Measurements from ENCODE around the gene VWA3B. TPM values are rescaled to one million over a fixed set of nuclear protein-coding genes. Genes with fewer than 3 reads are reported as not detected.

Gene VWA3B
- polyA plus RNA-seq, 3 donors = not detected

GRCh38 chr2:98282109-98282508 lies 195.1 kb downstream of the VWA3B start:
- DNase-seq = no peak
- Histone ChIP-seq H4K20me1 (ENCODE audit: insufficient read depth, low read length) (no peaks in the 10 kb centered on the region), H3K79me2 (ENCODE audit: insufficient read depth, low read length) (no peaks in the 10 kb centered on the region), H3K4me1 (ENCODE audit: control insufficient read depth in 1 of 2, insufficient read depth in 2 of 2, low read length in 2 of 2) (no peaks in the 10 kb centered on the region), H3K9me3 (replicated peaks in 1 of 2; ENCODE audit: control insufficient read depth in 1 of 2, insufficient read depth in 1 of 2, low read length in 2 of 2) (no peaks in the 10 kb centered on the region), H2AFZ (ENCODE audit: insufficient read depth, low read depth, low read length, poor library complexity, severe bottlenecking) (no peak overlapping the region), H3K27ac (ENCODE audit: low read depth in 1 of 2, low read length in 2 of 2) (no peak overlapping the region), H3K9ac (ENCODE audit: insufficient read depth, low read length, poor library complexity, severe bottlenecking) (no peak overlapping the region), H3K27me3 (ENCODE audit: control insufficient read depth in 2 of 2, insufficient read depth in 2 of 2, low read length in 2 of 2) (peaks cover 7 to 28% of the 10 kb centered on the region in 2 donors), H3K36me3 (replicated peaks in 1 of 2; ENCODE audit: control insufficient read depth in 1 of 2, insufficient read depth in 2 of 2, low read length in 2 of 2) (no peaks in the 10 kb centered on the region), H3K4me2 (replicated peaks; ENCODE audit: extremely low read depth, low read length, poor library complexity, severe bottlenecking) (no peak overlapping the region), H3K4me3 (replicated peaks in 1 of 3; ENCODE audit: low read depth in 2 of 3, low read length in 3 of 3) (no peak overlapping the region)
- Mint-ChIP-seq H3K4me1 (no peaks in the 10 kb centered on the region), H3K36me3 (no peaks in the 10 kb centered on the region), H3K27ac (no peak overlapping the region), H3K4me3 (no peak overlapping the region), H3K27me3 (ENCODE audit: low read depth in 3 of 3) (peaks cover 19 to 39% (median 31%) of the 10 kb centered on the region in 3 donors), H3K9me3 (peaks cover 0 to 11% (median 4%) of the 10 kb centered on the region in 7 donors)
- intact Hi-C loops (cut with micrococcal nuclease) = no loop called here
- 86% methylated on average over 1 of the region's 1 CpG for WGBS (ENCODE audit: insufficient coverage)
- TF ChIP-seq, protein P1, sequence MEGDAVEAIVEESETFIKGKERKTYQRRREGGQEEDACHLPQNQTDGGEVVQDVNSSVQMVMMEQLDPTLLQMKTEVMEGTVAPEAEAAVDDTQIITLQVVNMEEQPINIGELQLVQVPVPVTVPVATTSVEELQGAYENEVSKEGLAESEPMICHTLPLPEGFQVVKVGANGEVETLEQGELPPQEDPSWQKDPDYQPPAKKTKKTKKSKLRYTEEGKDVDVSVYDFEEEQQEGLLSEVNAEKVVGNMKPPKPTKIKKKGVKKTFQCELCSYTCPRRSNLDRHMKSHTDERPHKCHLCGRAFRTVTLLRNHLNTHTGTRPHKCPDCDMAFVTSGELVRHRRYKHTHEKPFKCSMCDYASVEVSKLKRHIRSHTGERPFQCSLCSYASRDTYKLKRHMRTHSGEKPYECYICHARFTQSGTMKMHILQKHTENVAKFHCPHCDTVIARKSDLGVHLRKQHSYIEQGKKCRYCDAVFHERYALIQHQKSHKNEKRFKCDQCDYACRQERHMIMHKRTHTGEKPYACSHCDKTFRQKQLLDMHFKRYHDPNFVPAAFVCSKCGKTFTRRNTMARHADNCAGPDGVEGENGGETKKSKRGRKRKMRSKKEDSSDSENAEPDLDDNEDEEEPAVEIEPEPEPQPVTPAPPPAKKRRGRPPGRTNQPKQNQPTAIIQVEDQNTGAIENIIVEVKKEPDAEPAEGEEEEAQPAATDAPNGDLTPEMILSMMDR (IDR thresholded peaks at IDR 0.05) = no peak

DNA sequence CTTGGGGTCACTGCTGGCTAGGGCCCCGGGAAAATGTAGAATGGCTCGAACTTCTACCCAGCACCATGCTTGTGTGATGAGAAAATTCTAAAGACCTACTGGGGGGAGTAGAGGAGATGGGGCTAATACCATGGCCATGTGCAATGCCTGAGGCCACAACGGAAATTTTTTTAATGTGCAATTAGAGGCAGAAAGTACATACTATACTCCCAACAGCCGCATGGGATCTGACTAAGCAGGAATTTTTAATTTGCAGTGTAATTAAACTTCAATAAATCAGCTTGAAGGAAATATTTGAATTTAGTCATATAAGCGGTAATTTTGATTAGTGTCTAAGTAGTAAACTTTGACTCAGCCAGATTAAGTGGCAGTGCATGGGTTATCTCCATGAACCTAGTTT lies 206.1 kb downstream of the VWA3B start:
- no peak for DNase-seq
- no peak overlapping the region for H3K27ac ChIP-seq (ENCODE audit: low read depth in 1 of 2, low read length in 2 of 2)
- no peak overlapping the region for H3K4me2 ChIP-seq (replicated peaks; ENCODE audit: extremely low read depth, low read length, poor library complexity, severe bottlenecking)
- TF ChIP-seq, protein P1 (IDR thresholded peaks at IDR 0.05) = no peak
- Mint-ChIP-seq H3K4me3 (no peak overlapping the region), H3K36me3 (no peaks in the 10 kb centered on the region), H3K27ac (no peak overlapping the region), H3K4me1 (no peaks in the 10 kb centered on the region), H3K9me3 (peaks cover 11 to 20% (median 15%) of the 10 kb centered on the region in 7 donors), H3K27me3 (ENCODE audit: low read depth in 3 of 3) (peaks cover 5 to 22% (median 13%) of the 10 kb centered on the region in 3 donors)
- no peak overlapping the region for H3K9ac ChIP-seq (ENCODE audit: insufficient read depth, low read length, poor library complexity, severe bottlenecking)
- H2AFZ ChIP-seq (ENCODE audit: insufficient read depth, low read depth, low read length, poor library complexity, severe bottlenecking) = no peak overlapping the region
- H3K4me1 ChIP-seq (ENCODE audit: control insufficient read depth in 1 of 2, insufficient read depth in 2 of 2, low read length in 2 of 2) = no peaks in the 10 kb centered on the region
- H3K79me2 ChIP-seq (ENCODE audit: insufficient read depth, low read length) = no peaks in the 10 kb centered on the region
- intact Hi-C loops (cut with micrococcal nuclease) = no loop called here
- H3K36me3 ChIP-seq (replicated peaks in 1 of 2; ENCODE audit: control insufficient read depth in 1 of 2, insufficient read depth in 2 of 2, low read length in 2 of 2) = no peaks in the 10 kb centered on the region
- no peaks in the 10 kb centered on the region for H3K27me3 ChIP-seq (ENCODE audit: control insufficient read depth in 2 of 2, insufficient read depth in 2 of 2, low read length in 2 of 2)
- peaks cover 7 to 11% of the 10 kb centered on the region in 2 donors for H3K9me3 ChIP-seq (replicated peaks in 1 of 2; ENCODE audit: control insufficient read depth in 1 of 2, insufficient read depth in 1 of 2, low read length in 2 of 2)
- no peak overlapping the region for H3K4me3 ChIP-seq (replicated peaks in 1 of 3; ENCODE audit: low read depth in 2 of 3, low read length in 3 of 3)
- WGBS (ENCODE audit: insufficient coverage) = 83% methylated on average over 1 of the region's 5 CpGs
- H4K20me1 ChIP-seq (ENCODE audit: insufficient read depth, low read length) = no peaks in the 10 kb centered on the region

Measured in CD14-positive monocyte (primary cell).